NCI-H446 treated with DMSO at 0.1 percent for 48 hours (cell line): ENCODE results near the gene RAD51B.
"Not testable (repeated sequence)": the region's sequence is repeated elsewhere in the genome, so short reads cannot be mapped to it uniquely, and the experiment has no call there.

Source experiments
- DNase-seq: peaks from one replicate; lab custom pipeline; 2025; lab: John Stamatoyannopoulos, UW

The RAD51B gene

GRCh38 chr14:68115952-68116351 lies 296.4 kb downstream of the RAD51B start:
- DNase-seq: not testable (repeated sequence)

GRCh38 chr14:68122651-68123050 lies 303.1 kb downstream of the RAD51B start:
- DNase-seq: no peak

GRCh38 chr14:68124050-68124449 lies 304.5 kb downstream of the RAD51B start:
- DNase-seq: no peak

GRCh38 chr14:68124979-68125731 lies 305.6 kb downstream of the RAD51B start:
- DNase-seq: no peak

- DNase-seq: no peak
These were observed 307.6 kb downstream of the RAD51B start for GRCh38 chr14:68127166-68127565.

GRCh38 chr14:68131907-68132306 lies 312.3 kb downstream of the RAD51B start:
- no peak for DNase-seq

- DNase-seq: no peak
These were observed 313.1 kb downstream of the RAD51B start for GRCh38 chr14:68132563-68133121.

- no peak for DNase-seq
These were observed 314.3 kb downstream of the RAD51B start for GRCh38 chr14:68133856-68134255.

GRCh38 chr14:68135028-68135427 lies 315.4 kb downstream of the RAD51B start:
- DNase-seq: no peak

- DNase-seq: no peak
These were observed 316.0 kb downstream of the RAD51B start for GRCh38 chr14:68135566-68135965.

GRCh38 chr14:68137704-68138619 lies 318.4 kb downstream of the RAD51B start:
- DNase-seq: peak; percentile 67

GRCh38 chr14:68139431-68140075 lies 320.0 kb downstream of the RAD51B start:
- DNase-seq: no peak

GRCh38 chr14:68140076-68140741 lies 320.6 kb downstream of the RAD51B start:
- peak; percentile 80 for DNase-seq

- DNase-seq: no peak
These were observed 321.2 kb downstream of the RAD51B start for GRCh38 chr14:68140806-68141205.

GRCh38 chr14:68141281-68142088 lies 321.9 kb downstream of the RAD51B start:
- peak; percentile 6 for DNase-seq

GRCh38 chr14:68143341-68143841 lies 323.8 kb downstream of the RAD51B start:
- peak; percentile 94 for DNase-seq

GRCh38 chr14:68144051-68144681 lies 324.6 kb downstream of the RAD51B start:
- DNase-seq: no peak

GRCh38 chr14:68145036-68145435 lies 325.5 kb downstream of the RAD51B start:
- DNase-seq: no peak

- DNase-seq: no peak
These were observed 326.0 kb downstream of the RAD51B start for GRCh38 chr14:68145539-68145938.

- peak; percentile 24 for DNase-seq
These were observed 327.2 kb downstream of the RAD51B start for GRCh38 chr14:68146818-68147217.
